Activated CD8-positive, alpha-beta memory T cell treated with anti-CD3 and anti-CD28 coated beads, Interleukin-2, amount 50 U/mL, for 1 hour (primary cell): ENCODE results near the gene RPN2.

Experiments used
- DNase-seq: peaks from one replicate; pipeline ENCODE4 v3.0.0-alpha.2; 2020; ENCODE audit errors: extremely low read depth

Gene RPN2

DNA sequence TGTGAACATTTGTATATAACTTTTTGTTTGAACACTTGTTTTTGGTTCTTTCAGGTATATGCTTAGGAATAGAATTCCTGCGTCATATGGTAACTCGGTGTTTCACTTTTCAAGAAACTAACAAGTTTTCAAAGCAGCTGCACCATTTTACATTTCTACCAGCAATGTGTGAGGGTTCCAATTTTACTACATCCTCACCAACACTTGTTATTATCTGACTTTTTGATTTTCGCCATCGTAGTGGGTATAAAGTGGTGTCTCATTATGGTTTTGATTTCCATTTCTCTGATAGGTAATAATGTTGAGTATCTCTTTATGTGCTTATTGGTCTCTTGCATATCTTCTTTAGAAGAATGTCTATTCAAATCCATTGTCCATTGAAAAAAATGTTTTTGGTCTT is 39.8 kb downstream of the RPN2 start:
- DNase-seq = no peak

DNA sequence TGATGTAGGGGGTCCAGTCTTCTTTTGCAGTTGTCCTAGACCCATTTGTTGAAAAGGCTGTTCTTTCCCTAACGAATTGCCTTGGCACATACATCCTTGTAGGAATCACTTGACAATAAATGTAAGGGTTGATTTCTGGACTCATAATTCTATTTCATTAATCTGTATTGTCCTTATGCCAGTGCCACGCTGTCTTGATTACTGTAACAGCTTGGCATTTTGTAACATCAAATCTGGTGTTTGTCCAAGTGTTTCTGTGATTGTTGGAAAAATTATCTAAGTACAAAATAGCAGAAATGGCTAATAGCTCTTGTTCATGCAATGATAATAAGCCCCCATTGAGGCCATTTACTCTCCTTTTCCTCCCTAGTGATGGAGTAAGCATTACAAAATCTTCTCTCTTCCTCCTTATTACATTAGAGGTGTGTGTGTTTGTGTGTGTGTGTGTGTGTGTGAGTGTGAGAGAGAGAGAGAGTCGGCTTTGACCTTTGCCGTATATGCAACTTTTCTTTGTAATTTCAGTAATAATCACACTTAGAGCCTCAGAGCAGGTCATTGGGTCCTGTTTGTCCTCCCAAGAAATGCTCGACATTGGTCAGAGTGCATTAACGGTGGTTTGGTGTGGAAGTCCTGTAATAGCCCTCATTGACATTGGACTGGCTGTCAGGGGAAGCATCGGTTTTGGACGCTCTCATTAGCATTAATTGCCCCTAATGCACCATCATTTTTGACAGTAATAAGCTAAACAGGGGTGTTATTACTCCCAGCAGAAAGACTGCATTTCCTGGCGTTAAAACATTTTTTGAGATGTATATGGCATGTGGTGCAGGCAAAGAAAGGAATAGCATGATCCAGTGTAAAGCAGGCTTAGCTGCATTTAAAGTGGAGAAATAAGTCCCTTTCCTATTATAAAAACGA is 40.9 kb downstream of the RPN2 start:
- no peak for DNase-seq

DNA sequence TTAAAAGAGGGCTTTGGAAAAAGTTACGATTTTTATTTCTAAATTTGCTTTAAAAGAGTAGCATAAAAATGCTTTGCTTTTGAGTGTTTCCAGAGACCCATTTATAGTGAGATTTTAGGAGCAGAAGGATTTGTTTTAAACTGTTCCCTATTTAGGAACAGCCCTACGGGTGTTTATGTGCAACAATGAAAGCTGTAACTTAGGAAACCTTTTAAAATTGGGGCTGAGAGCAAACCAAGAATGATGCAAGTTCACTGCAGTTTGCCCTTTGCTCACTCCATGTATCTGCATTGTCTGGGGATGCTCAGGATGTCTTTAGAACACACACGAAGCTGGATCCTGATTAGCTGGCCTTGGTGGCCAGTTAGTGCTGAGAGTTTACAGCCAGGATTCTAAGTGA is 41.6 kb downstream of the RPN2 start:
- DNase-seq = no peak

DNA sequence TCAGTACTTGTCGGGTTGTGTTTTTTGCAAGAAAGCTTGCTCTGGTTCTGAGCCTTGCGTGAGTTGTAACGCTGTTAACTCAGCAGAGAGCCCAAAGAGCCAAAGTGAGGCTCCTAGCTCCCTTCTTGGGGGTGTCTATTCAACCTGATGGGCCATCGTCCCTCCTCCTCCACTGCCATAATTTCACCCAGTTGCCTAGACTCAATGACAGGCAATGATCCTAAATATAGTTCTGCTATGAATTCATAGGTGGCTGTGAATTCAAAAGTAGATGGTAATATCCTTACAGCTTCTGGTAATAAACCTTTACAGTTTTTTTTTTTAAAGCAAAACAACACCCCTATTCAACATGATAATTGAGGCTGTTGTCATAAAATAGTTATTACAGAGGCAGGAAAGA is 43.0 kb downstream of the RPN2 start:
- no peak for DNase-seq

DNA sequence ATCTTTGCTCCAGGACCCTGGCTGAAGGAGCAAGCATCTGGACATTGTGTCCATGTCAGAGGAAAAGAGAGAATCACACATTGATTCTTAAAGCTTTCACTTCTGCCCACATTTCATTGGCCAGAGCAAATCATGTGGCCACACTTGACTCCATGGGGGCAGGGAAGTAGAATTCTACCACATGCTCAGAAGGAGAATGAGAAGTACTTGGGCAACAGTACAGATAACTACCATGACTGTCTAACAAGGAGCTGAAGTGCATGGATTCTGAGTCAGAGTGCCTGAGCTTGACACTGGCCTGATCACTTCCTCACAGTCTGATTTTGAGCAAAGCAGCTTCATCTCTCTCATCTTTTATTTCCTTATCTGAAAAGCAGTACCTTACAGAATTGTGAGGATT is 43.9 kb downstream of the RPN2 start:
- no peak for DNase-seq

DNA sequence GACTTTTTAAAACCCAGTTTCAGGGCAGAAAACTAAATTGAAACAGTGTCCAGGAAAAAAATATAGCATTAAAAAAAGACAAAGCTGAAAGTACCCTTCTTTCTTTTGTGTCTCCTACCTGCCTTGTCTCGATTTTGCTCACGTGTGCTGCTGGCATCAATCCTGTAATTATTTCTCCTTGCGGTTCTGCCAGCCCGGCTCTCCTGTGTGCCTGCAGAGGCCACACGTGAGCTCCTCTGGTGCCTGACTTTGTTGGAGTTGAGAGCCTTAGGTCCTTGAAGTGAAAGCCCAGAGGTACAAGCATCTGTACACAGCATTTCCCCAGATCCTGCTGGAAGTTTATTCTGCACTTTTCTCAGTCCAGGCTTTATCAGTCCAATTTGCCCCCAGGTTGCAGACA is 46.0 kb downstream of the RPN2 start:
- DNase-seq = no peak

DNA sequence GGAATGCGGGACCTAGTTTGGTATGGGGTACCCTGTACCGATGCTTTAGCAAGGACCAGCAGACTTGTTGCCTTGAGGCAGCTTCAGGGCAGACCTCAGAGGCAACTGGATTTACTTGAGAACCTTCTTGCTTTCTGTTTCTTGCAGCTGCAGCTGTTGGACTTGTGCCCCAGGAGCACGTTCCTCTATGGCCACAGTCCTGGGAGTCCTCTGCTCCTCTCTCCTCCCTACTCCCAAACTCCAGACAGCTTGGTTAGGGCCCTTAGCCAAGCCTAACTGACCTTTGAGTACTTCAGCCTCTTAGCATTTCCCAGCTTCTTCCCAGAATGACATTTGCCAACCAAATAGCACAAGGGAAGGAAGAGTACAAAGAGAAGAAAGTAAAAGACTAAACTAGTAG is 47.8 kb downstream of the RPN2 start:
- DNase-seq = no peak

DNA sequence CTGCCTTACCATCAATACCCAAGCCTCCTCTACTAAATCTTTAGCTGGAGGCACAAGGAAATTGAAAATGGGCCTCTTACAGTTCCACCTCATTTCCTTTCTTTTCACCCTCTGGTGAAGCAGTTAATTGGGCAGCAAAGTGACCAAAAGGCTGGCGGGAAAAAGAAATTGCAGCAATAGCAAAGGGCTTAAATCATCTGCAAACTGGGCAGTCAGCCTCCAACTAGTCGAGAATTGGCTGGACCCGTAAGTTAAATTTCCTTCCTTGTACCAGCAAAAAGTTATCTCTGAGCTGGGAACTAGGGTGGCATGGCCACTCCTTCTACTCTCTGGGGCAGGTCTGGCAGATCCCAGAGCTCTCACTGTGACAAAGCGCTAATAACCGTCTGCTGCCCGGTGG is 49.0 kb downstream of the RPN2 start:
- DNase-seq = no peak

DNA sequence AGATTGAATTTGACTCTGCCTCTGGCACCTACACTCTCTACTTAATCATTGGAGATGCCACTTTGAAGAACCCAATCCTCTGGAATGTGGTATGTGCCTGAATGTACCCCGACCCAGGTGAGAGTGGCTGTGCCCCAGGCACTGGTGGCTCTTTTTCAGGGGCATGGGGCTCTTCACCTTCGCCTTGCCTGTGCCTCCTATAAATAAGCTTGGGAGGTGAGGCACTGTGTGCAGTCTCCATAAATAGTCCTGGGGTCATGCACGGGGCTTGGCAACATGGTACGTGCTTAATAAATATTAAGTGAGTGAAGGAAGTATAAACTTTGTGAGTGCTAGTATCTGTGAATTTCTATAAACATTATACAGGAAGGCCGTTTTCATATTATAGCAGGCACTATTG is 49.5 kb downstream of the RPN2 start:
- DNase-seq = no peak

DNA sequence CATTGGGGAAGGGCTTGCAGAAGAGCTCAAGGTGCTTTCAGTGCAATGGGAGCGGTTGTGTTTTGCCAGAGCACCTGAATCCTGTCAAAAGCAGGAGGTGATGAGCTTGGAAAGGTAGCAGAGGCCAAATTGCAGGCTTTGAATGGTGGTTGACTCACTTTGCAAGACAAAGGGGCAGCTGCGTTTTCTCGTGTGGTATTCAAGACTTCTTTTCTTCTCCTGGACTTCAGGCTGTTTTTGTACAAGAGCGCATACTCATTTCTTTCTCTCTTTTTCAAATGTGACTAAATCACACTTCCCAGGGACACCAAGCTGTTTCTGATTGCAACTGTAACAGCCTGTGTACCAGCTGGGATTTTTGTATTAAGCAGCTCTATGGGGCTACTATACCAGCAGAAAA is 50.2 kb downstream of the RPN2 start:
- no peak for DNase-seq

DNA sequence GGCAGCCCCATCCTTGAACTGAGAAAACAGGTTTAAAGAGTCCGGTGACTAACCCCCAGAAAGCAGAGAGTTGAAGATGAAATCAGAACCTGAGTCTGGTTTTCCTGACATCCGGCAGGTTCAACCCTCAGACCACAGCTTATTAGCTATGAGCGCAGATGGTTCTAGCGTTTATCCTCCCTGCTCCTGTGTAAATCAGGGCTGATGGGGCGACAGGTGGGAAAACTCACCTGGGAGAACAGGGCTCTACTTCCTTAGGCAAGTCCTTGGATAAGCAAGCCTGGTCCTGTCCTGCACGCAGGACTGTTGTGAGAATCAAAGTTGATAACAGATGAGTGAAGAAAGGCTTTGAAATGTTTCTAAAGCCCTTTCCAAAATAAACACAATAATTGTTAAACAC is 51.1 kb downstream of the RPN2 start:
- no peak for DNase-seq

DNA sequence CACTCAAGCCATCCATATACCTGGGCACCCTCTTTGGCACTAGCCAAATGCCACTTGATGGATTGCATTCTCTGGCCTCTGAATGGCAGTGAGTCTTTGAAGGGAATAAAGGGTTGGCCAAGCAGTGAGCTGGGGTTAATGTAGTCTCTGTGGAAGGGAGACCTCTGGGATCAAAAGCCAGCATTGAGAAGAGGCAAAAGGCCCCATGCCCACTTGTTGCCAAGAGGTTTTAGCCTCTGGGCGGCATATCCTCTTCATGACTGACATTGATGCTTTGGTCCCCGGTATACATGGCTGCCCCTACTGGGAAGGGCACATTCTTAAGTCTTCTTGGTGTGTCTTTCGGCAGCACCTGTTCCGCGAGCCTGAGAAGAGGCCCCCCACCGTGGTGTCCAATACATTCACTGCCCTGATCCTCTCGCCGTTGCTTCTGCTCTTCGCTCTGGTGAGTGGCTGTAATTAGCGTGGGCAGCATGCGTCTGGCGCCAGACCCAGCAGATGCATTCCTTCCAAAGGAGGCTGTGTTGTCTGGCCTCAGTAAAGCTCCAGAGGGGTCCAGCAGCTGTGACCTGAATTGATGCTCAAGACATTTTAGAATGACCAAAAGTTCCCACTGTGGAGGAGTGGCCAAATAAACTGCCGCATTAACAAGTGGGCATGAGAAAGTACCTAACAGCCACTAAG is 53.0 kb downstream of the RPN2 start:
- DNase-seq = no peak

DNA sequence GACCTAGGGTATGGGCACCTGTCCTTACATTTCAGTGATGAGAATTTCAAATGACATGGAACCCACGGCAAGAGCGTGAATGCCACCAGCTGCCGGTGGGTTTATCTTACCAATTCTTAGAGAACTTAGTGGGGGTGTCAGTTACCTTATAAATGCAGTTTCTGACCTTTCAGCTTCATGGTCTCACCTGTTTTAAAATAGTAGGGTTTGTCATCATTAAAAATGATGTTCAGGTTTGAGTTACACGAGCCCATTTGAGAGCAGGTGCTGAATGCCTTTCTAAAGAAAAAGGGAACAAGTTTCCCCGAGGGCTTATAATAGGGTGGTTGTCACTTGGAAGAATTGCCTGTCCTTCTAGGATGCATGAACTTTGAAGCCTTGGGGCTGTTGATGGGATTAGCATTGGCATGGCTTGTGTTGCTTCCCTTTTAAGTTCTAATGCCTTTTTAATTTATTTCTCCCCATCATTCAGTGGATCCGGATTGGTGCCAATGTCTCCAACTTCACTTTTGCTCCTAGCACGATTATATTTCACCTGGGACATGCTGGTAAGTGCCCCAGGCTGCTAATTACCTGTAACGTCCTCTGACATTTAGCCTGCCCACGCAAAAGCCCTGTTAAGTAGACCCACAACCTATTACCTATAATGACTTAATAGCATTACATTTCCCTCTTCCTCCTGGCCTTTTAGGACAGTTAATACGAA is 54.6 kb downstream of the RPN2 start:
- DNase-seq = no peak

DNA sequence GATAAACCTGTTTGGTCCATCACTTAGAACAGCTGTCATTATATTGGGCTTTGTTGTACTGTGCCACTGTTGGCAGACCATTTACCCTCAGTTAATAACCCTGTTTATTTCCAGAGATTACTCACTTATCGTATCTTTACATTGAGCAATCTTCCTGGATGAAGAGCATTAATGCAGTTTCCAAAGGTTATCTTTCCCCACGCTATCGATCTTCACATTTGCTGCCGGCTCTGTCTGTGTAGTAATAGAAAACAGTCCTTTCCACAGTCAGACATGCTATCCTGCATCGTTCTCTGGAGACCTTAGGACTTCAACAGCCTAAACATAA is 55.1 kb downstream of the RPN2 start:
- no peak for DNase-seq

DNA sequence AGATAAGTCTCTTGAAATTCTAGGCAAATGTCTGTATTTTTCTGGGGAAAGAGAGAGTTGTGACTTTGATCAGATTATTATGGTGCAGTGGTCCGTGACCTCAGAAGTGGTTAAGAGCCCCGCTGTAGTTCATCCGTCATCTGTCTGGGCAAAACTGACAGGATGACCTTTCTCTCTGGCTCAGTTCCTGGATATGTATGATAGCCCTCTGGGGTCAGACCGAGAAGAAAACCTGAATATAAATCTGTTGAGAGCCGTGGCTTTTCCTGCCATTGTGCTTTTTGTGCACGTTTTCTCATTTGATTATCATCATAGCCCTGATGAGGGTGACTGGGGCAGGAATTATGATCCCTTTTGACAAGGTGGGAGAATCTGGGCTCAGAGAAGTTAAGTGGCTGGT is 55.9 kb downstream of the RPN2 start:
- DNase-seq = no peak

DNA sequence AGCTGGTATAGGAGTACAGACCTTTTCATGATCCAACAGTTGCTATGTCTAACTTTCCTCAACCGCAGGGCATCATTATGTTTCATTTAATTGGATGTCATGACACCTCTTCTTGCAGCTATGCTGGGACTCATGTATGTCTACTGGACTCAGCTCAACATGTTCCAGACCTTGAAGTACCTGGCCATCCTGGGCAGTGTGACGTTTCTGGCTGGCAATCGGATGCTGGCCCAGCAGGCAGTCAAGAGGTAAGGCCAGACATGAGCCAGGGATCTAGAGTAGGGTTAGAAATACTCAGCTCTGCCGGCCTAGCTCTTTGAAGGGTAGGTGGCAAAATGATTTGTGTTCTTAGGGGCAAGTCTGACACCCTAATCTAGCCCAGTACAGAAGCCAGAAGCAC is 57.3 kb downstream of the RPN2 start:
- DNase-seq = no peak

DNA sequence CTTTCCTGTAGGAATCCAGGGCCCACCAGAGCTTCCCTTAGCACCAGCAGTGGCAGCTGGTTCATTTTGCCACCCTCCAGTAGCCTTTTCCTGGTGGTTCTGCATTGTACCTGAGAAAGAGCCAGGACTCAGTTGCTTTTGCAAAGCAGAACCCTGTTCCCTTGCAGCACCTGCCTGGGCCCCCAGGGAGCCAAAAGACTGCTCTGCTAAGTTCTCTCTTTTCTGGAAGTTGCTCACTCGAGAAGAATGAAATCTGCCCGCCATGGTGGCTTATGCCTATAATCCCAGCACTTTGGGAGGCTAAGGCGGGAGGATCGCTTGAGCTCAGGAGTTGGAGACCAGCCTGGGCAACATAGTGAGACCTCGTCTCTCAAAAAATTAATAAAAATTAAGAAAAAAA is 58.5 kb downstream of the RPN2 start:
- DNase-seq = no peak

DNA sequence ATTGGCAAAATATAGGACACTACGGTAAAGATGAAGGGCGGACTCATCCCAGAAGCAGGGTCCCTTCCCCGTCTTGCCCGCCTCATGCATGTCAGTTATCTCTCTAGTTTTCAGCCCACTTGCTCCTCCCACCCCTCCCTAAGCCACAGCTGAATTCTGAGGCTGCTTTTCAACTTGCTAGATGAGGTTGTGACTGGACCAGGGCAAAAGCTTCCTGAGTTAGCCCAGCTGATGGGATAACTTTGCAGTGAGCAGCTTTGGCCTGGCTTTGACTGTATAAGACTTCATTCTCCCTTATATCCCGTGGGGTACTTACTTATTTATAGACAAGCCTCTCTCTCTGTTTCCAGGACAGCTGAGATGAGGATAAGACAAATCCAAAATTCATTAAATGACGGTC is 59.3 kb downstream of the RPN2 start:
- DNase-seq = no peak

DNA sequence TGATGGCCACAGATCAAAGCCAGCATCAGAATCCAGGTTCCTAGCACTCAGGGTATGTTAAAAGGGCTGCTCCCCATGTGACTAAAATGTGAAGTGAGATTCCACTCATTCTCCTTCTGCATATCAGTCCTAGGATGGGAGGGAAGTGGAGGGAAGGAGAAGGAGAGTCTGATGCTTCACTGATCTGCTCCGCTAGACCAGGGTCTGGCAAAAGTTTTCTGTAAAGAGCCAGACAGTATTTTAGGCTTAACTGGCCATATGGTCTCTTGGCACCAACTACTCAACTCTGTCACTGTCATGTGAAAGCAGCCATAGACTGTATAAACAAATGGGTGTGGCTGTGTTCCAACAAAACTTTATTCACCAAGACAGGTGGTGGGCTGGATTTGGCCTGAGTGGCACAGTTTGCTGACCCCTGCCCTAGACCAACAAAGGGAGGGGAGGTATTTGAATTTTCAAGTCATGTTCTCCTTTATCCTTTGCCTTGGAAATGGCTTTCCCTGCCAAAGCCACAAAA is 59.9 kb downstream of the RPN2 start:
- no peak for DNase-seq

DNA sequence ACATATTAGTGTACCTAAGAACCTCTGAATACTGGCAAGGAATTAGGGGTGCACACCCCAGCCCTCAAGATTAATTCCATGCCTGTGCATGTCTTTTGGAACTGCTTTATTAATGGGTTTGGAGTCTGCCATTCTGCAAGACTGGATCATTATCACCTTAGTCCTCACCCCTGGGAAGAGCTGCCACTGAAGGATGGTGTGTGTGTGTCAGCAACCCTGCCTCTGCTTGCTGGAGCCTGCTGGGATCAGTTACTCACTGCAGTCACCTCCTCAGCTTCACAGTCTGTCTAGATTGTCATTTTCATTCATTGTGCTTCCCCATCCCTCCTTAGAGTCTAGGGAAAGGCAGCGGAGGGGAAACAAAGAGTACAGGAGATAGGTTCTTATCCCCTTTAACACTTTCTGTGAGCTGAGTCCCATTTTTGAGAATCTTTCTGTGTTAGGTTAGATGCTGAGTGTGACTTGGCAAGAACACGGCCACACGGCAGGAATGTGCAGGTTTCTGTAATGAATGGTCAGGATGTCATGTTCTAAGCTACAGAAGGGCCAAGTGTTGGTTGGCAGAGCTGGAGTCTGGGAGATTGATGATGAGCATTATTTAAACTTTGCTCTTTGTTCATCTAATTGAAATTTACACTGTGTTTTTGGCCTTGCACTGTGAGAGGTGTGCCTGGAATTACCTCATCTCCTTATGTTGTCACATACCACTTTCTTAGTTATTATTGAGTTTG is 61.4 kb downstream of the RPN2 start:
- DNase-seq = no peak

DNA sequence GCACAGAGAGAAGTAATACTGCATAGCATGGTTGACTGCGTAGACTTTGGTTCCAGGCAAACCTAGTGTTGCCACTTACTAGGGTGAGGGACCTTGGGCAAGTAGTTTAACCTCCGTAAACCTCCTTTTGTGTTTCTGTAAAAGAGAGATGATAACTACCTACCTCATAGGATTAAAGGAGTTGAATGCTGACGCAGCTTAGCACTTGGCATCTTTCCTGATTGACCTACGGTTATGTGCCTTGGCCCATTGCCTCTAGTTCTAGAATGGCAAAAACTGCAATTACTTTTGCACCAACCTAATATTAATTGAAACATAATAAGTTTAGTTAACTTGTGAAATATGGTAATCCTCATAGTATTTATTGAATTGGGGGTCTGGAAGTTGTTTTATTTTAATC is 63.4 kb downstream of the RPN2 start:
- no peak for DNase-seq
